Caco-2 (cell line): ENCODE data around the gene TBX3. TPM values are rescaled to one million over a fixed set of nuclear protein-coding genes. Genes with fewer than 3 reads are reported as not detected.

ENCODE experiments used
- BruUV-seq: library from RNA; stranded (reverse); fragments of 400-500 nt; replicated peaks from 2 replicates; lab custom pipeline; 2021; lab: Mats Ljungman, UMichigan
- CTCF ChIA-PET: fragments of 300-600 bp; sonication (Branson Sonifier 250); formaldehyde crosslinking; loops from one replicate; lab custom pipeline; 2022; ENCODE audit warnings: antibody characterized with exemption; lab: Charles Lee
- POLR2A ChIA-PET: fragments of 300-600 bp; sonication (Branson Sonifier 250); formaldehyde crosslinking; loops from one replicate; lab custom pipeline; 2022; ENCODE audit warnings: antibody characterized with exemption; lab: Charles Lee
- DNase-seq, 2 experiments: peaks; one replicate each; pipeline versions ENCODE4 v3.0.0 to v3.0.0-alpha.2; 2020 to 2022
- H3K27me3 ChIP-seq: replicated peaks from 2 replicates; pipeline ENCODE4 v1.6.0; 2011; ENCODE audit warnings: low read length; ENCODE audit not compliant: control insufficient read depth, insufficient read depth
- H3K36me3 ChIP-seq: 2 replicates; pipeline ENCODE4 v1.5.1; 2011; ENCODE audit warnings: low read length; ENCODE audit not compliant: control insufficient read depth, insufficient read depth
- H3K4me1 ChIP-seq: fragments of 250-450 bp; sonication (Bioruptor Pico); 2 replicates; pipeline ENCODE4 v1.5.1; 2020; ENCODE audit warnings: mild to moderate bottlenecking
- H3K4me3 ChIP-seq: 2 replicates; pipeline ENCODE4 v1.5.1; 2011; ENCODE audit warnings: low read depth, mild to moderate bottlenecking, control low read depth, low read length
- H3K9me3 ChIP-seq: fragments of 250-450 bp; sonication (Bioruptor Pico); 2 replicates; pipeline ENCODE4 v1.5.1; 2020; ENCODE audit warnings: mild to moderate bottlenecking, moderate library complexity
- H3K27ac Mint-ChIP-seq: one replicate; pipeline ENCODE4 v1.8.0; 2022; ENCODE audit warnings: mixed read lengths; ENCODE audit not compliant: unreplicated experiment
- H3K27me3 Mint-ChIP-seq: one replicate; pipeline ENCODE4 v1.8.0; 2022; ENCODE audit warnings: mixed read lengths; ENCODE audit not compliant: insufficient read depth, unreplicated experiment
- H3K36me3 Mint-ChIP-seq: one replicate; pipeline ENCODE4 v1.8.0; 2022; ENCODE audit warnings: mild to moderate bottlenecking, mixed read lengths; ENCODE audit not compliant: insufficient read depth, unreplicated experiment
- H3K4me1 Mint-ChIP-seq: one replicate; pipeline ENCODE4 v1.8.0; 2022; ENCODE audit warnings: low read depth, mixed read lengths; ENCODE audit not compliant: unreplicated experiment
- H3K4me3 Mint-ChIP-seq: one replicate; pipeline ENCODE4 v1.8.0; 2022; ENCODE audit warnings: mild to moderate bottlenecking, moderate library complexity, mixed read lengths; ENCODE audit not compliant: unreplicated experiment
- H3K9me3 Mint-ChIP-seq: one replicate; pipeline ENCODE4 v1.8.0; 2022; ENCODE audit warnings: mixed read lengths; ENCODE audit not compliant: unreplicated experiment
- intact Hi-C: fragments of 100-400 bp; cut with micrococcal nuclease; formaldehyde crosslinking; loops from one replicate; pipeline ENCODE4 v1.10.0; 2022; ENCODE audit not compliant: unreplicated experiment
- total RNA-seq: library from RNA; stranded (reverse); gene quantifications from 2 replicates; pipeline ENCODE4 v1.2.3, GENCODE V29; 2022
- TF ChIP-seq, protein P1 (sequence below), 2 experiments: fragments of 200-600 bp in 1 of 2; IDR thresholded peaks; 1 replicate in 1 of 2; 2 replicates in 1 of 2; pipeline versions ENCODE4 v1.5.1 to v1.8.0; 2011 to 2022; ENCODE audit warnings: antibody characterized with exemption in 1 of 2, control low read depth in 1 of 2, inconsistent platforms in 1 of 2, low read depth in 1 of 2, low read length in 1 of 2, mild to moderate bottlenecking in 1 of 2, moderate library complexity in 1 of 2; ENCODE audit not compliant: insufficient read depth in 1 of 2, severe bottlenecking in 1 of 2, unreplicated experiment in 1 of 2

TBX3 gene
- total RNA-seq, 1 experiment from 2014 or later, result 47.2 TPM

DNA sequence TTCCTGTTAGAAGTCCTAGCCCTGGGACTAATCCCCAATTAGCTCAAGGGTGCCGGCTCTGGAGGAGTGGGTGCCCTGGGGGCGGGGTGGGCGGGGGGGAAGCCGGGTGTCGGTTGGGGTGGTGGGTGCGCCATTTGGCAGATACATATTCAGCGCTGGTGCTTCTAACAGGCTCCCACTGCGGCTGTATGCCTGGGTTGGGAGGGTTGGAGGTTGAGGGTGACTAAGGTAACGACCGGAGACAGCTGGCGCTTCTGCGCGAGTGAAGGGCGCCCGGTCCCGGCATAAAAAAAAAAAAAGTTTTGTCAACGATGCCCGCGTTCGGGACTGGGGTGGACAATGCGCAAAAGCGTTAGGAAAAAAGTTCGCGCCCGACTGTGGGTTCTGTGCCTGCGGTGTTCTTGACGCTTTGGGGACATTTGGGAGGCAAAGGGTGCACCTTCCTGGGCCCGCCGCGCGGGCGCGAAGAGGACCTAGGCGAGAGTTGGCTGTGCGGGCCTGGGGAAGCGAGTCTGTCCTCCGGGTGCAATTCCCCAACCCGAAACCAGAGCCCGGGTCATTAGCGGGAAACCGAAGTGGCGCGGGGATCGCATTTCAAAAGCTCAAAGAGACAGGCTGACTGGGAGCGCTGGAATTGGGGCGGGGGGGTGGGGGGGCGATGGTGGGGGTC is 19.2 kb downstream of the TBX3 start:
- Histone ChIP-seq H3K4me3 (no peak overlapping the region), H3K27me3 (no peaks in the 10 kb centered on the region), H3K9me3 (no peaks in the 10 kb centered on the region), H3K36me3 (no peaks in the 10 kb centered on the region), H3K4me1 (peaks cover 21% of the 10 kb centered on the region)
- no peak overlapping the region for H3K4me3 Mint-ChIP-seq
- ChIA-PET POLR2A (no interaction called here), CTCF (interaction anchor here (0.6 kb wide), 1 partner anchor 1158 kb away, joined by 4 read pairs; no protein-coding TSS in a partner anchor)
- no TSS peak for BruUV-seq
- peaks cover 13% of the 10 kb centered on the region for H3K36me3 Mint-ChIP-seq
- H3K27me3 Mint-ChIP-seq, result no peaks in the 10 kb centered on the region
- no peaks in the 10 kb centered on the region for H3K9me3 Mint-ChIP-seq
- intact Hi-C loops, result loop anchor here (5.0 to 10.0 kb wide), 3 partner anchors 790 to 1108 kb away; no protein-coding TSS in a partner anchor
- H3K27ac Mint-ChIP-seq, result no peak overlapping the region
- TF ChIP-seq, protein P1, sequence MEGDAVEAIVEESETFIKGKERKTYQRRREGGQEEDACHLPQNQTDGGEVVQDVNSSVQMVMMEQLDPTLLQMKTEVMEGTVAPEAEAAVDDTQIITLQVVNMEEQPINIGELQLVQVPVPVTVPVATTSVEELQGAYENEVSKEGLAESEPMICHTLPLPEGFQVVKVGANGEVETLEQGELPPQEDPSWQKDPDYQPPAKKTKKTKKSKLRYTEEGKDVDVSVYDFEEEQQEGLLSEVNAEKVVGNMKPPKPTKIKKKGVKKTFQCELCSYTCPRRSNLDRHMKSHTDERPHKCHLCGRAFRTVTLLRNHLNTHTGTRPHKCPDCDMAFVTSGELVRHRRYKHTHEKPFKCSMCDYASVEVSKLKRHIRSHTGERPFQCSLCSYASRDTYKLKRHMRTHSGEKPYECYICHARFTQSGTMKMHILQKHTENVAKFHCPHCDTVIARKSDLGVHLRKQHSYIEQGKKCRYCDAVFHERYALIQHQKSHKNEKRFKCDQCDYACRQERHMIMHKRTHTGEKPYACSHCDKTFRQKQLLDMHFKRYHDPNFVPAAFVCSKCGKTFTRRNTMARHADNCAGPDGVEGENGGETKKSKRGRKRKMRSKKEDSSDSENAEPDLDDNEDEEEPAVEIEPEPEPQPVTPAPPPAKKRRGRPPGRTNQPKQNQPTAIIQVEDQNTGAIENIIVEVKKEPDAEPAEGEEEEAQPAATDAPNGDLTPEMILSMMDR (IDR thresholded peaks at IDR 0.05; ENCODE audit: insufficient read depth in 1 of 2, low read depth in 1 of 2, low read length in 1 of 2, severe bottlenecking in 1 of 2, unreplicated experiment in 1 of 2), result no peak
- H3K4me1 Mint-ChIP-seq, result peaks cover 9% of the 10 kb centered on the region
- DNase-seq, result no peak

DNA sequence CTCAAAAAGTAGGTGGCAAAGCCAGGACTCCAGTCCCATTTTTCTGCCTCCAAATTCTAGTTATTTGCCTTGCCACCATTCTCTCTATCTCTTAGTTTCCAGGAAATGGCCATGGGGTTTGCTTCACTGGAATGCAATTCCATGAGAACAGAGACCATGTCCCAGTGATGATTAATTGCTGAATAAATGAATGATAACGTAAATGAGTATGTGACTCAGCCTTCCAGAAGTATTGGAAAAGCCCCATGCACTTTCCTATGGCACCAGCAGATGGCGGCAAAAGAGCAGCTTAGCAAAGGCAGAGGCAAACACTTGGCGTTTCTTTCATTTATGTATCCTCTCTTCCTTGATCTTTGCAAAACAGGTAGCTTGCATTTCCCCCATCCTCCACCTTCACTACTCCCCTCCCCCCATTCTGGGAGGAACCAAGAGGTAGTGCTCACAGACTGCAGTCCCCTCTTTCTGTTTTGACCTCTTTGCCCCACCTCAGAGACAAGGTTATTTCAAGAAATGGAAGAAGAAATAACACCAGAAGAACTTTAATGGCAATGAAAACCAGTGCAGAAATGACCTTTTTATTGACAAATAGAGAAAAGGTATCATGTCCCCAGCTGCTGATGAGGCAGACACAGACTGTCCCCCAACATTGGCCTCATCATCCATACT is 21.3 kb downstream of the TBX3 start:
- intact Hi-C loops, result loop anchor here (1.0 to 10.0 kb wide), 5 partner anchors 37 to 1091 kb away; no protein-coding TSS in a partner anchor
- no peaks in the 10 kb centered on the region for H3K9me3 ChIP-seq
- H3K27me3 ChIP-seq, result no peaks in the 10 kb centered on the region
- H3K27ac Mint-ChIP-seq, result peak overlapping the region; percentile 86
- ChIA-PET CTCF (interaction anchor here (0.5 to 1.4 kb wide), 14 partner anchors 21 to 1268 kb away, joined by 3 to 7 read pairs (median 4); partner anchors contain the start of gene TBX3), POLR2A (interaction anchor here (0.6 kb wide), 2 partner anchors 599 to 805 kb away, joined by 3 to 5 read pairs; no protein-coding TSS in a partner anchor)
- no TSS peak for BruUV-seq
- H3K36me3 Mint-ChIP-seq, result peaks cover 2% of the 10 kb centered on the region
- DNase-seq, result peak; percentile 73 to 82
- peaks cover 29% of the 10 kb centered on the region for H3K4me1 ChIP-seq
- H3K27me3 Mint-ChIP-seq, result no peaks in the 10 kb centered on the region
- H3K9me3 Mint-ChIP-seq, result no peaks in the 10 kb centered on the region
- no peak overlapping the region for H3K4me3 ChIP-seq
- no peak overlapping the region for H3K4me3 Mint-ChIP-seq
- TF ChIP-seq, protein P1 (IDR thresholded peaks at IDR 0.05; ENCODE audit: insufficient read depth in 1 of 2, low read depth in 1 of 2, low read length in 1 of 2, severe bottlenecking in 1 of 2, unreplicated experiment in 1 of 2), result peak; percentile 92 to 94
- H3K4me1 Mint-ChIP-seq, result peaks cover 9% of the 10 kb centered on the region
- H3K36me3 ChIP-seq, result no peaks in the 10 kb centered on the region

DNA sequence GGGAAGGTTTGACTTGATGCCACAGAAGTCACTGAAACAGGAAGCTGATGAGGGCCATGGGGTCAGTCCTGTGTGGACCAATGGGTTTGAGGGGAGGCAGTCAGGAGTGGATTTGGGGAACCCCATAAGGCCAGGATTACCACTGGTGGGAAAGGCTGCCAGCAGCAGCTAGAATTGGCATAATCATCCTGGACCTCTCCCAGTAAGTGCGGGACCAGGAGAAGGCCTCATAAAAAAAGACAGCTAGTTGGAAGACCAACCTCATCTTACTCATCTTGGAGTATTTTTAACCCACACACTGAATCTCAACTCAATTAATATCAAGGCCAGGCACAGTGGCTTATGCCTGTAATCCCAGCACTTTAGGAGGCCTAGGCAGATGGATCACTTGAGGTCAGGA is 22.7 kb downstream of the TBX3 start:
- intact Hi-C loops, result loop anchor here (10.0 kb wide), 2 partner anchors 794 to 824 kb away; no protein-coding TSS in a partner anchor
- no peaks in the 10 kb centered on the region for H3K36me3 ChIP-seq
- no peak overlapping the region for H3K4me3 ChIP-seq
- TF ChIP-seq, protein P1 (IDR thresholded peaks at IDR 0.05; ENCODE audit: insufficient read depth in 1 of 2, low read depth in 1 of 2, low read length in 1 of 2, severe bottlenecking in 1 of 2, unreplicated experiment in 1 of 2), result no peak
- no peaks in the 10 kb centered on the region for H3K9me3 Mint-ChIP-seq
- H3K27ac Mint-ChIP-seq, result no peak overlapping the region
- peaks cover 32% of the 10 kb centered on the region for H3K4me1 ChIP-seq
- BruUV-seq, result no TSS peak
- DNase-seq, result no peak
- no peaks in the 10 kb centered on the region for H3K27me3 Mint-ChIP-seq
- no peak overlapping the region for H3K4me3 Mint-ChIP-seq
- no peaks in the 10 kb centered on the region for H3K9me3 ChIP-seq
- CTCF ChIA-PET, result interaction anchor here (0.6 to 1.4 kb wide), 3 partner anchors 24 to 93 kb away, joined by 4 to 6 read pairs (median 4); no protein-coding TSS in a partner anchor
- H3K4me1 Mint-ChIP-seq, result peaks cover 10% of the 10 kb centered on the region
- no peaks in the 10 kb centered on the region for H3K36me3 Mint-ChIP-seq
- H3K27me3 ChIP-seq, result no peaks in the 10 kb centered on the region
- POLR2A ChIA-PET, result interaction anchor here (0.6 kb wide), 1 partner anchor 59 kb away, joined by 6 read pairs; no protein-coding TSS in a partner anchor
